SK-N-MC (cell line): ENCODE measurements around the gene GULP1.
"Not testable (repeated sequence)": the region's sequence is repeated elsewhere in the genome, so short reads cannot be mapped to it uniquely, and the experiment has no call there.

ENCODE experiments used
- DNase-seq: peaks from one replicate; pipeline ENCODE4 v3.0.0-alpha.2; 2011; ENCODE audit warnings: low read depth, low spot score
- H3K27ac ChIP-seq: fragments of 200-600 bp; sonication (generic); 2 replicates; pipeline ENCODE4 v1.5.1; 2016; ENCODE audit warnings: mixed run types
- H3K36me3 ChIP-seq: fragments of 200-600 bp; sonication (generic); 2 replicates; pipeline ENCODE4 v1.6.1; 2017; ENCODE audit warnings: antibody characterized with exemption, low read length, mixed read lengths; ENCODE audit not compliant: insufficient read depth
- H3K4me3 ChIP-seq: fragments of 200-600 bp; sonication (generic); 2 replicates; pipeline ENCODE4 v1.5.1; 2016
- H3K9ac ChIP-seq: fragments of 200-600 bp; sonication (generic); 2 replicates; pipeline ENCODE4 v1.8.0; 2017; ENCODE audit warnings: mixed run types, mixed read lengths; ENCODE audit not compliant: insufficient read length
- H3K9me3 ChIP-seq: fragments of 200-600 bp; sonication (generic); 2 replicates; pipeline ENCODE4 v1.6.1; 2017; ENCODE audit warnings: low read depth, mild to moderate bottlenecking, antibody characterized with exemption, low read length, moderate library complexity, mixed read lengths
- EZH2 ChIP-seq: fragments of 200-600 bp; sonication (generic); IDR thresholded peaks from one replicate; pipeline ENCODE4 v1.6.1; 2017; ENCODE audit warnings: antibody characterized with exemption
- FOXP2 ChIP-seq: optimal IDR thresholded peaks from 2 replicates; pipeline ENCODE3; 2011; ENCODE audit warnings: mild to moderate bottlenecking, moderate library complexity; ENCODE audit not compliant: insufficient read depth; ENCODE audit errors: extremely low read length, control extremely low read depth
- POLR2AphosphoS5 ChIP-seq: IDR thresholded peaks from 2 replicates; pipeline ENCODE4 v1.6.1; 2012; ENCODE audit warnings: mild to moderate bottlenecking, low read depth, low read length, borderline replicate concordance

Gene GULP1

DNA sequence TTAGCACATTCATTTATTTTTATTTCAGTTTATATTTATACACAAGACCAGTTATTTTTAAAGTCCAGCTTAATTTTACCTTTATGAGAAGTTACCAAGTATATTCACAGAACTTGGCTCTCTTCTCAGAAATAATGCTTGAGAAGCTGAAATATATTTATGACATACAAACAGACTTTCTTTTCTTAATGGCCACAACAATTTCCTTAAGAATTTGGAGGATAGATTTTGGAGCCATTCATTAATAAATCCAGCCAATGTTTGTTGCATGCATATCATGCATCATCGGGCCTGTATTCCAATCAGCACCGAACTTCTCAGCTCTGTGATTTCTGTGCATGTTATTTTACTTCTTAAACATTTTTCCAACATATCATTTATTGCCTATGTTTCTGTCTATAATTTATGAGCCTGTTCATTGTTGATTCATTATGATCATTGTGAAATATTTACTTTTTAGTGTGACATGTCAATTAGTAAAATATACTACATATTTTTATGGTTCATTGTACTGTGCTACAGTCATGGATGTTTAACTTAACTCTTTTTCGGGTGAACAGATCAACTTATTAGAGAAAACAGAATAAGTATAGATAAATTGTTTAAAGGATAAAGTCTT, 3.5 kb downstream of the GULP1 start:
- Histone ChIP-seq H3K9ac (no peak overlapping the region), H3K27ac (no peak overlapping the region), H3K36me3 (no peaks in the 10 kb centered on the region), H3K9me3 (no peaks in the 10 kb centered on the region), H3K4me3 (no peak overlapping the region)
- TF ChIP-seq POLR2AphosphoS5 = no peak
- TF ChIP-seq FOXP2 = no peak
- no peak for TF ChIP-seq EZH2
- DNase-seq = no peak

DNA sequence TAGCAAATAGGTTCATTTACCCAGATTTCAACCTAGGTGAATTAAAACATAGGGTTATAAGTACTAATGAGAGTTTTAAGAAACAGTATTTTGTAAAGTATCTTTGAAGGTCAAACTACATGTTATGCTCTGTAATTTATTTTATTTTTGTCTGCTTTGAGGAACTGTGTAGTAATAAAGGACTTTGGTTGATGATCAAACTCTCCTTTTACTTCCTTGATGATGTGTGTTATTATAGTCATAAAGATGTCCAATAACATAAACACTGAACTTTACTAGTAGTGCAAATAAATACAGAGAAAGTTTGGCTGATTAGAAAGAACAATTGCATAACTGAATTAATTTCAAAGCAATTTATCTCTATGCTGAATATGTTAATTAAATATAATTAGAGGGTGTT, 6.3 kb downstream of the GULP1 start:
- H3K9me3 ChIP-seq = no peaks in the 10 kb centered on the region
- no peaks in the 10 kb centered on the region for H3K36me3 ChIP-seq
- H3K27ac ChIP-seq = no peak overlapping the region
- no peak overlapping the region for H3K4me3 ChIP-seq
- no peak overlapping the region for H3K9ac ChIP-seq
- TF ChIP-seq EZH2 (no peak), POLR2AphosphoS5 (no peak), FOXP2 (no peak)
- DNase-seq = no peak

- H3K9ac ChIP-seq, H3K4me3 ChIP-seq, DNase-seq, H3K36me3 ChIP-seq, H3K9me3 ChIP-seq, H3K27ac ChIP-seq: not testable (repeated sequence)
Measured at GRCh38 chr2:188298937-188299371, 7.3 kb downstream of the GULP1 start.

- Histone ChIP-seq H3K4me3 (no peak overlapping the region), H3K27ac (no peak overlapping the region), H3K9ac (no peak overlapping the region), H3K36me3 (no peaks in the 10 kb centered on the region), H3K9me3 (no peaks in the 10 kb centered on the region)
- DNase-seq = no peak
- TF ChIP-seq EZH2 = no peak
- TF ChIP-seq FOXP2 = no peak
- TF ChIP-seq POLR2AphosphoS5 = no peak
Measured at GRCh38 chr2:188303363-188304031, 11.8 kb downstream of the GULP1 start.

- Histone ChIP-seq H3K36me3 (no peaks in the 10 kb centered on the region), H3K27ac (no peak overlapping the region), H3K4me3 (no peak overlapping the region), H3K9ac (no peak overlapping the region), H3K9me3 (no peaks in the 10 kb centered on the region)
- TF ChIP-seq FOXP2 (no peak), EZH2 (no peak), POLR2AphosphoS5 (no peak)
- no peak for DNase-seq
Measured at GRCh38 chr2:188305271-188305670, 13.6 kb downstream of the GULP1 start.

GRCh38 chr2:188306271-188306670, 14.6 kb downstream of the GULP1 start:
- Histone ChIP-seq H3K9me3 (no peaks in the 10 kb centered on the region), H3K27ac (no peak overlapping the region), H3K9ac (no peak overlapping the region), H3K4me3 (no peak overlapping the region), H3K36me3 (no peaks in the 10 kb centered on the region)
- no peak for DNase-seq
- TF ChIP-seq POLR2AphosphoS5 (no peak), FOXP2 (no peak), EZH2 (no peak)

DNA sequence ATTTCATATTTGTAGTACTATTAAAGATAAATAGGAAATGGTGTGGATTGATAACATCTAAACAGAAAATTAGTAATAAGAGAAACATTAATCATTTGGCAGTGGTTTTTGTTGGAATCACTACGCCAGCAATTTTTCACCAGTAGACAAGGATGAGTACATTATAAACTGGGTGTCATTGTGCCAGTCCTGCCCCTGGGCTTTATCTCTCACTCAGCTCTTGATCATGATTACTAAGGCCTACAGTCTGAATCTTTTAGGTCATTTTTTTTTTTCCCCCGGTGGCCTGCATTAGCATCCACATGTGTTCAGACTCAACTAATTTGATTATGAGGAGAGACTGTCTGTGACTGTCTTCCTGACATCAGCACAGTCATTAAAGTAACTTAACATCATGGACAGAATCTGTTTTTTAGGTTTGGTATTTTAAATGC, 16.2 kb downstream of the GULP1 start:
- Histone ChIP-seq H3K27ac (no peak overlapping the region), H3K4me3 (no peak overlapping the region), H3K9ac (no peak overlapping the region), H3K9me3 (no peaks in the 10 kb centered on the region), H3K36me3 (no peaks in the 10 kb centered on the region)
- no peak for DNase-seq
- no peak for TF ChIP-seq FOXP2
- no peak; the same call in 1 of the 2 replicates for TF ChIP-seq POLR2AphosphoS5
- no peak for TF ChIP-seq EZH2

DNA sequence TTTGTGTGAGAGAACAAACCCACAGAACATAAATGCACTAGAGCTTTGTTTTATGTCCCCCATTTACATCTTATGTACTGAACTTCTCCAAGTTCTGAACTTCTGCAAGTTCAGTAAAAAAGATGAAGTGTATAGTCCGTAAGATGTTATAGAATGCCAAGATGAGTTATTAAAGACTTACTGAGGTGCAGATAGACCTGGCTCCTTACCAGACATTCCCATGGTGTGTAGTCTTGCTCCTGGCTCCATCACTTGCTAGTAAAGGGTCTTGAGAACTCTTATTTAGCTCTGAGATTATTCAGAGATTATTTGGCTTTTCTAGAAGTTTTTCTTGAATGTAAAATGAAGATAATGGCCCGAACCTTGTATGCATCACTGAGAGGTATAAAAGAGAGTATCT, 16.8 kb downstream of the GULP1 start:
- TF ChIP-seq POLR2AphosphoS5 = no peak
- TF ChIP-seq FOXP2 = no peak
- TF ChIP-seq EZH2 = no peak
- Histone ChIP-seq H3K9me3 (no peaks in the 10 kb centered on the region), H3K27ac (no peak overlapping the region), H3K36me3 (no peaks in the 10 kb centered on the region), H3K9ac (no peak overlapping the region), H3K4me3 (no peak overlapping the region)
- no peak for DNase-seq

- no peak for DNase-seq
- Histone ChIP-seq H3K4me3 (no peak overlapping the region), H3K27ac (no peak overlapping the region)
Measured at GRCh38 chr2:188309364-188309763, 17.7 kb downstream of the GULP1 start.

More at GRCh38 chr2:188309364-188309763, 17.7 kb downstream of the GULP1 start:
- Histone ChIP-seq H3K9me3 (no peaks in the 10 kb centered on the region), H3K36me3 (no peaks in the 10 kb centered on the region), H3K9ac (no peak overlapping the region)
- TF ChIP-seq EZH2 (no peak), POLR2AphosphoS5 (no peak), FOXP2 (no peak)
